ENCODE results near the gene BTG3. TPM values are rescaled to one million over a fixed set of nuclear protein-coding genes. Genes with fewer than 3 reads are reported as not detected.

BTG3 gene
- total and polyA plus RNA-seq, 10 of the 15 experiments (the other 5 are each of a cell fraction or from before 2014, with no cell fraction given) = 15.7 to 74.4 (median 34.8) TPM

DNA sequence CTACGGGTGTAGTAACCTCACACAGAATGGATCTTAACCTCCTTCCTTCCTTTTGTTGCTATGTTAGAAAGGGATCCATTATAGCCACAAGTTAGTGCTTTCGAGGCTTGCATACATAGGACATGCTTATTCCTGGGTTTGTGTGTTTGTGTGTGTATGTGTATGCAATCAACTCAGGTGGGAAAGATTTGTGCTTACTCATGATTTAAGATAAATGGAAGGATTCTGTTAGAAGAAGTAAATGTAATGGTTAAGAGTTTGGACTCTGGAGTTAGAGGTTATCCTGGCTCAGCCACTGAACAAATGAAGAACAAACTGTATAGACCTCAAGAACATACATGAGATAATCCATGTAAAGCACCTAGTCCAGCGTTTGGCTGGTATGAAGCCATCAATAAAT lies 28.8 kb downstream of the BTG3 start:
- Histone ChIP-seq H3K36me3 (ENCODE audit: control insufficient read depth in 2 of 2, insufficient read depth in 2 of 2, low read length in 1 of 2) (no peaks in the 10 kb centered on the region), H2AFZ (ENCODE audit: control insufficient read depth, low read depth, low read length) (no peak overlapping the region), H3K4me2 (ENCODE audit: control insufficient read depth, insufficient read depth) (no peak overlapping the region), H3K4me3 (no peak overlapping the region), H3K9ac (ENCODE audit: control insufficient read depth, insufficient read depth, low read length) (no peak overlapping the region), H4K20me1 (ENCODE audit: control insufficient read depth, insufficient read depth) (no peaks in the 10 kb centered on the region), H3K79me2 (ENCODE audit: control insufficient read depth, insufficient read depth, low read length) (no peaks in the 10 kb centered on the region), H3K27me3 (replicated peaks in 1 of 2; ENCODE audit: control insufficient read depth in 2 of 2, insufficient read depth in 2 of 2, low read length in 1 of 2) (no peaks in the 10 kb centered on the region), H3K9me3 (replicated peaks; ENCODE audit: control insufficient read depth, insufficient read depth, low read length) (no peaks in the 10 kb centered on the region), H3K4me1 (ENCODE audit: control insufficient read depth, insufficient read depth, low read length) (no peaks in the 10 kb centered on the region), H3K27ac (ENCODE audit: control insufficient read depth, insufficient read depth) (no peak overlapping the region)
- ChIA-PET RAD21 (ENCODE audit: unreplicated experiment) (no interaction called here), CTCF (interaction anchor here (2.3 to 6.6 kb wide), 2 partner anchors 12 to 196 kb away, joined by 7 to 107 read pairs; no protein-coding TSS in a partner anchor), POLR2A (no interaction called here), SMC1A (ENCODE audit: uncharacterized antibody, unreplicated experiment) (interaction anchor here (2.4 kb wide), 1 partner anchor 197 kb away, joined by 8 read pairs; no protein-coding TSS in a partner anchor)
- intact Hi-C loops (cut with micrococcal nuclease; ENCODE audit: unreplicated experiment) (no loop called here), in situ Hi-C loops (cut with MboI) (no loop called here)
- ATAC-seq = no peak
- no peak for DNase-seq (ENCODE audit: low read depth, low spot score)
- 21% methylated on average over 3 of the region's 3 CpGs for WGBS (ENCODE audit: insufficient coverage, insufficient replicate concordance, low lambda C conversion rate, missing lambda C conversion rate)
- no TSS peak for BruUV-seq (replicated peaks)
- FAIRE-seq = no peak
- TF ChIP-seq EZH2 (IDR thresholded peaks at IDR 0.05; ENCODE audit: borderline replicate concordance, control insufficient read depth, low read depth, low read length) (no peak), TBL1XR1 (IDR thresholded peaks at IDR 0.05; ENCODE audit: low read depth, low read length) (no peak), MEF2B (IDR thresholded peaks at IDR 0.05; ENCODE audit: partially characterized antibody, poor library complexity, severe bottlenecking) (no peak)

GRCh38 chr21:17580319-17580718 lies 32.4 kb downstream of the BTG3 start:
- Histone ChIP-seq H3K36me3 (ENCODE audit: control insufficient read depth in 2 of 2, insufficient read depth in 2 of 2, low read length in 1 of 2) (no peaks in the 10 kb centered on the region), H4K20me1 (ENCODE audit: control insufficient read depth, insufficient read depth) (no peaks in the 10 kb centered on the region), H3K9ac (ENCODE audit: control insufficient read depth, insufficient read depth, low read length) (no peak overlapping the region), H2AFZ (ENCODE audit: control insufficient read depth, low read depth, low read length) (no peak overlapping the region), H3K79me2 (ENCODE audit: control insufficient read depth, insufficient read depth, low read length) (no peaks in the 10 kb centered on the region), H3K4me3 (no peak overlapping the region), H3K4me1 (ENCODE audit: control insufficient read depth, insufficient read depth, low read length) (no peaks in the 10 kb centered on the region), H3K9me3 (replicated peaks; ENCODE audit: control insufficient read depth, insufficient read depth, low read length) (no peaks in the 10 kb centered on the region), H3K27me3 (replicated peaks in 1 of 2; ENCODE audit: control insufficient read depth in 2 of 2, insufficient read depth in 2 of 2, low read length in 1 of 2) (no peaks in the 10 kb centered on the region), H3K4me2 (ENCODE audit: control insufficient read depth, insufficient read depth) (no peak overlapping the region), H3K27ac (ENCODE audit: control insufficient read depth, insufficient read depth) (no peak overlapping the region)
- BruUV-seq (replicated peaks) = no TSS peak
- ChIA-PET SMC1A (ENCODE audit: uncharacterized antibody, unreplicated experiment) (no interaction called here), CTCF (no interaction called here), RAD21 (ENCODE audit: unreplicated experiment) (no interaction called here), POLR2A (no interaction called here)
- ATAC-seq = no peak
- WGBS (ENCODE audit: insufficient coverage, insufficient replicate concordance, low lambda C conversion rate, missing lambda C conversion rate) = 58% methylated on average over 8 of the region's 8 CpGs
- intact Hi-C loops (cut with micrococcal nuclease; ENCODE audit: unreplicated experiment) = no loop called here
- in situ Hi-C loops (cut with MboI) = no loop called here
- no peak for DNase-seq (ENCODE audit: low read depth, low spot score)
- no peak for FAIRE-seq
- TF ChIP-seq ZZZ3 (IDR thresholded peaks at IDR 0.05; ENCODE audit: control insufficient read depth, insufficient read length, low read depth) = no peak
- no peak for TF ChIP-seq POU2F2 (IDR thresholded peaks at IDR 0.05; ENCODE audit: borderline replicate concordance, low read depth, low read length)
- TF ChIP-seq CREM (IDR thresholded peaks at IDR 0.05; ENCODE audit: low read depth) = no peak
- TF ChIP-seq CHD2 (IDR thresholded peaks at IDR 0.05; ENCODE audit: borderline replicate concordance, low read depth, low read length) = no peak
- no peak for TF ChIP-seq SP1 (IDR thresholded peaks at IDR 0.05; ENCODE audit: low read depth, low read length)
- TF ChIP-seq NFYA (IDR thresholded peaks at IDR 0.05; ENCODE audit: borderline replicate concordance, low read depth, low read length) = no peak
- TF ChIP-seq ZNF24 (IDR thresholded peaks at IDR 0.05) = no peak
- no peak for TF ChIP-seq LARP7 (IDR thresholded peaks at IDR 0.05)
- TF ChIP-seq ZBTB4 (CRISPR knock-in tag; IDR thresholded peaks at IDR 0.05) = no peak

Data from GM12878 (cell line).